ENCODE measurements around the gene FAM200A.
"Not testable (repeated sequence)": the region's sequence is repeated elsewhere in the genome, so short reads cannot be mapped to it uniquely, and the experiment has no call there.

Gene FAM200A

GRCh38 chr7:99573257-99573656 is 21.3 kb upstream of the FAM200A start:
- Histone ChIP-seq H3K9ac (ENCODE audit: low read depth, low read length, poor library complexity, severe bottlenecking) (no peak overlapping the region), H3K4me2 (ENCODE audit: low read depth, low read length, poor library complexity, severe bottlenecking) (no peak overlapping the region), H3K4me3 (ENCODE audit: low read length, poor library complexity, severe bottlenecking) (no peak overlapping the region), H3K9me2 (replicated peaks; ENCODE audit: low read depth, low read length) (no peaks in the 10 kb centered on the region), H3K79me2 (ENCODE audit: insufficient read depth, low read length) (no peaks in the 10 kb centered on the region; the same call in 1 of the 2 replicates), H4K20me1 (ENCODE audit: insufficient read depth, low read length, poor library complexity, severe bottlenecking) (no peaks in the 10 kb centered on the region), H3F3A (ENCODE audit: low read depth) (no peaks in the 10 kb centered on the region), H3K4me1 (ENCODE audit: insufficient read depth, low read length, poor library complexity, severe bottlenecking) (no peaks in the 10 kb centered on the region), H3K9me3 (ENCODE audit: insufficient read depth, low read depth, low read length) (no peaks in the 10 kb centered on the region), H3K36me3 (ENCODE audit: insufficient read depth, low read length) (peaks cover 23% of the 10 kb centered on the region; the same call in 1 of the 2 replicates), H2AFZ (ENCODE audit: low read length) (no peak overlapping the region), H3K27me3 (ENCODE audit: insufficient read depth, low read length, poor library complexity, severe bottlenecking) (no peaks in the 10 kb centered on the region)
- TF ChIP-seq CTCF (conservative IDR thresholded peaks at IDR 0.05; ENCODE audit: low read length) = no peak
- no peak for TF ChIP-seq EZH2phosphoT487 (IDR thresholded peaks at IDR 0.05; ENCODE audit: borderline replicate concordance)

GRCh38 chr7:99571768-99572167 is 19.9 kb upstream of the FAM200A start:
- no peaks in the 10 kb centered on the region for H3K9me3 ChIP-seq (ENCODE audit: insufficient read depth, low read depth, low read length)
- no peak overlapping the region for H3K4me2 ChIP-seq (ENCODE audit: low read depth, low read length, poor library complexity, severe bottlenecking)
- H3K4me3 ChIP-seq (ENCODE audit: low read length, poor library complexity, severe bottlenecking) = no peak overlapping the region
- no peaks in the 10 kb centered on the region for H3F3A ChIP-seq (ENCODE audit: low read depth)
- no peaks in the 10 kb centered on the region; the same call in 1 of the 2 replicates for H3K79me2 ChIP-seq (ENCODE audit: insufficient read depth, low read length)
- no peaks in the 10 kb centered on the region for H3K4me1 ChIP-seq (ENCODE audit: insufficient read depth, low read length, poor library complexity, severe bottlenecking)
- no peaks in the 10 kb centered on the region for H3K27me3 ChIP-seq (ENCODE audit: insufficient read depth, low read length, poor library complexity, severe bottlenecking)
- no peaks in the 10 kb centered on the region for H4K20me1 ChIP-seq (ENCODE audit: insufficient read depth, low read length, poor library complexity, severe bottlenecking)
- H3K9me2 ChIP-seq (replicated peaks; ENCODE audit: low read depth, low read length) = no peaks in the 10 kb centered on the region
- H2AFZ ChIP-seq (ENCODE audit: low read length) = no peak overlapping the region
- TF ChIP-seq CTCF (conservative IDR thresholded peaks at IDR 0.05; ENCODE audit: low read length) (no peak), EZH2phosphoT487 (IDR thresholded peaks at IDR 0.05; ENCODE audit: borderline replicate concordance) (no peak)
- H3K9ac ChIP-seq (ENCODE audit: low read depth, low read length, poor library complexity, severe bottlenecking) = no peak overlapping the region
- H3K36me3 ChIP-seq (ENCODE audit: insufficient read depth, low read length) = peaks cover 23% of the 10 kb centered on the region; the same call in 1 of the 2 replicates

- H3K9me3 ChIP-seq (ENCODE audit: insufficient read depth, low read depth, low read length); H3K9ac ChIP-seq (ENCODE audit: low read depth, low read length, poor library complexity, severe bottlenecking); H2AFZ ChIP-seq (ENCODE audit: low read length); H4K20me1 ChIP-seq (ENCODE audit: insufficient read depth, low read length, poor library complexity, severe bottlenecking); H3K4me2 ChIP-seq (ENCODE audit: low read depth, low read length, poor library complexity, severe bottlenecking); H3K9me2 ChIP-seq (replicated peaks; ENCODE audit: low read depth, low read length); H3F3A ChIP-seq (ENCODE audit: low read depth); H3K4me1 ChIP-seq (ENCODE audit: insufficient read depth, low read length, poor library complexity, severe bottlenecking); H3K79me2 ChIP-seq (ENCODE audit: insufficient read depth, low read length); H3K27me3 ChIP-seq (ENCODE audit: insufficient read depth, low read length, poor library complexity, severe bottlenecking); H3K4me3 ChIP-seq (ENCODE audit: low read length, poor library complexity, severe bottlenecking): not testable (repeated sequence)
- peaks cover 39% of the 10 kb centered on the region; the same call in 1 of the 2 replicates for H3K36me3 ChIP-seq (ENCODE audit: insufficient read depth, low read length)
Observed at GRCh38 chr7:99568770-99569169, 16.9 kb upstream of the FAM200A start.

GRCh38 chr7:99563650-99564049 is 11.7 kb upstream of the FAM200A start:
- Histone ChIP-seq H4K20me1 (ENCODE audit: insufficient read depth, low read length, poor library complexity, severe bottlenecking) (peaks cover 39% of the 10 kb centered on the region), H3K4me3 (ENCODE audit: low read length, poor library complexity, severe bottlenecking) (no peak overlapping the region), H3K36me3 (ENCODE audit: insufficient read depth, low read length) (peaks cover 46% of the 10 kb centered on the region; the same call in 1 of the 2 replicates), H3K9me2 (replicated peaks; ENCODE audit: low read depth, low read length) (no peaks in the 10 kb centered on the region), H3K4me2 (ENCODE audit: low read depth, low read length, poor library complexity, severe bottlenecking) (no peak overlapping the region), H3K9me3 (ENCODE audit: insufficient read depth, low read depth, low read length) (no peaks in the 10 kb centered on the region), H2AFZ (ENCODE audit: low read length) (no peak overlapping the region), H3K9ac (ENCODE audit: low read depth, low read length, poor library complexity, severe bottlenecking) (no peak overlapping the region), H3K79me2 (ENCODE audit: insufficient read depth, low read length) (peaks cover 54% of the 10 kb centered on the region), H3K27me3 (ENCODE audit: insufficient read depth, low read length, poor library complexity, severe bottlenecking) (peaks cover 5% of the 10 kb centered on the region), H3K4me1 (ENCODE audit: insufficient read depth, low read length, poor library complexity, severe bottlenecking) (peaks cover 25% of the 10 kb centered on the region), H3F3A (ENCODE audit: low read depth) (no peaks in the 10 kb centered on the region)
- TF ChIP-seq CTCF (conservative IDR thresholded peaks at IDR 0.05; ENCODE audit: low read length) (no peak), EZH2phosphoT487 (IDR thresholded peaks at IDR 0.05; ENCODE audit: borderline replicate concordance) (no peak)
